ENCODE results near the gene RUNX1.
A peak's percentile ranks its signal among the peaks of the same experiment; 100 is the strongest.

Gene RUNX1

GRCh38 chr21:34840693-34841092 is 208.4 kb downstream of the RUNX1 start:
- no peak for DNase-seq

GRCh38 chr21:34838956-34839820 is 209.9 kb downstream of the RUNX1 start:
- no peak for DNase-seq

- DNase-seq, result no peak
Measured at GRCh38 chr21:34836933-34837505, 212.1 kb downstream of the RUNX1 start.

GRCh38 chr21:34836103-34836932 is 212.8 kb downstream of the RUNX1 start:
- peak; percentile 35 for DNase-seq

- no peak for DNase-seq
Measured at GRCh38 chr21:34835526-34835925, 213.6 kb downstream of the RUNX1 start.

GRCh38 chr21:34834852-34835501 is 214.1 kb downstream of the RUNX1 start:
- no peak for DNase-seq

- no peak for DNase-seq
Measured at GRCh38 chr21:34834290-34834689, 214.8 kb downstream of the RUNX1 start.

GRCh38 chr21:34833465-34833864 is 215.6 kb downstream of the RUNX1 start:
- DNase-seq, result no peak

GRCh38 chr21:34830386-34831170 is 218.5 kb downstream of the RUNX1 start:
- DNase-seq, result no peak

- no peak for DNase-seq
Measured at GRCh38 chr21:34827445-34828235, 221.5 kb downstream of the RUNX1 start.

- DNase-seq, result no peak
Measured at GRCh38 chr21:34826836-34827235, 222.3 kb downstream of the RUNX1 start.

- no peak for DNase-seq
Measured at GRCh38 chr21:34825948-34826548, 223.1 kb downstream of the RUNX1 start.

GRCh38 chr21:34825101-34825500 is 224.0 kb downstream of the RUNX1 start:
- no peak for DNase-seq

GRCh38 chr21:34824314-34824713 is 224.8 kb downstream of the RUNX1 start:
- DNase-seq, result no peak

- no peak for DNase-seq
Measured at GRCh38 chr21:34822942-34823341, 226.2 kb downstream of the RUNX1 start.

GRCh38 chr21:34822168-34822567 is 226.9 kb downstream of the RUNX1 start:
- DNase-seq, result no peak

- no peak for DNase-seq
Measured at GRCh38 chr21:34821717-34822116, 227.4 kb downstream of the RUNX1 start.

- DNase-seq, result no peak
Measured at GRCh38 chr21:34820051-34820450, 229.1 kb downstream of the RUNX1 start.

- DNase-seq, result no peak
Measured at GRCh38 chr21:34819357-34819999, 229.6 kb downstream of the RUNX1 start.

- DNase-seq, result no peak
Measured at GRCh38 chr21:34818662-34819158, 230.4 kb downstream of the RUNX1 start.

All from CD4-positive, alpha-beta T cell treated with Interleukin-6 for 4 hours (primary cell).